A172 (cell line): Measurements from ENCODE around the gene RPL13A. TPM values are rescaled to one million over a fixed set of nuclear protein-coding genes. Genes with fewer than 3 reads are reported as not detected.

ENCODE experiments used
- DNase-seq: peaks from one replicate; pipeline ENCODE4 v3.0.0-alpha.2; 2015; ENCODE audit warnings: low spot score
- total RNA-seq: library from RNA; depleted of rRNA; stranded (reverse); fragments of >200 nt; shearing (Covaris generic); gene quantifications from 2 replicates; pipeline ENCODE4 v1.2.3, GENCODE V29; 2014

RPL13A gene
- total RNA-seq, 1 experiment from 2014 or later, result 1,525 TPM

DNA sequence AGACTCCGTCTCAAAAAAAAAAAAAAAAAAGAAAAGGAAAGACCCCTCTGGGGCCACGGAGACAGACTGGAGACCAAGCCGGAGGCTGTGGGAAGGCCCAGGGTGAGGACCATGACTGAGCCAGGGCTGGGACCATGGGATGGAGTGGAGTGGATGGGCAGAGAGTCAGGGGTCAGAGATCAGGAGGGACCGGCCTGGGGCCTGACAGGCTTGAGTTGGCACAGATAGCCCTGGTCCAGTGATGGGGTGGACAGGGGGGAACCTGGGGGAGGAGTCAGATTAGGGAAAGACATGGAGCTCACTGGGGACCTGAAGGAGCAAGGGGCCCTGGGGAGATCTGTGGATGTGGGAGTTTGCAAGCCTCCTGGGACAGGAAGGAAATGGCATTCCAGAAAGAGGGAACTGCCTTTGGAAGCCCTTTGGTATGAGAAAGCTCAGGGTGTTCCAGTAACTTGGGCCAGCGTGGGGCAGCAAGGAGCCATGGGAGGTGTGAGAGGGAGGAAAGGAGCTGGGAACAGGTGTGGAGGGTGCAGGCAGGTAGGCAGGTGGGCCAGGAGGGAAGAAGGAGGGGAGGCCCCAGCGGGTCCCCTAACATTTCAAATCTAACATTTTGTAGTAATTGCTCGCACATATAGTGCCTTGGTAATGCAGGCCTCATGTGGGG is 6.3 kb upstream of the RPL13A start:
- no peak for DNase-seq

DNA sequence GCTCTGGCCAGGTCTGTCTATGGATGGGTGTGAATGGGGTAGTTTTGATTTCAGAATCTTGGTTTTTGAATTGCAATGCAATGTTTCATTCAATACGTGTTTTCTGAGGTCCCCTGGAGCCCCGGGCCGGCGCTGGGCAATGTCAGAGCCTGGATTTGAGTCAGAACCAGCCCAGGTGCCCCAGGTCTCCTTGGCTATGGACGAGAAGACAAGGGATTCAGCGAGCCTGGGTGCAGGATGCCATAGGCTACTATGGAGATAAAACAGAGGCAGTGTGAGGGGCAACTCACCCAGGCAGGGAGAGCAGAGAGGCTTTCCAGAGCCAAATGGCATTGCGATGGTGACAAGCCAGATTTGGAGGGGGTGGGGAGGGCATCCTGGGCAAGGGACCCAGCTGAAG is 1.2 kb upstream of the RPL13A start:
- DNase-seq, result no peak

DNA sequence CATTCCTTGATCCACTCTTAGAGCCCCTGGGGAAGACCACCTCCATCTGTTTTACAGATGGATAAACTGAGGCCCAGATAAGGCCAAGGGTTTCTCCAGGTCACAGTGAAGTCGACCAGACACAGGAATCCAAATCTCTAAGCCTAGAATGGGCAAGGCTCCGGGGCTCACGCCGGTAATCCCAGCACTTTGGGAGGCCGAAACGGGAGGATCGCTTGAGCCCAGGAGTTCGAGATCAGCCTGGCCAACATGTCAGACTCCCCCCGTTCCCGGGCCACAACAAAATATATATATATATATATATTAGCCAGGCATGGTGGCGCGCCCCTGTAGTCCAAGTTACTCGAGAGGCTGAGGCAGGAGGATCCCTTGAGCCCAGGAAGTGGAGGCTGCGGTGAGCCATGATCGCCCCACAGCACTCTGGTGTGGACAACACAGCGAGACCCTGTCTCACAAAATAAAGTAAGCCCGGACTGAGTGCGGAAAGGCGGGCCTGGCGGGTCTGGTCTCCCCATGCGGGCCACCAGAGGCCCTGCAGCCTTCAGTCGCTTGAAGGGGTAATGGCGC is 615 bp upstream of the RPL13A start:
- no peak for DNase-seq

DNA sequence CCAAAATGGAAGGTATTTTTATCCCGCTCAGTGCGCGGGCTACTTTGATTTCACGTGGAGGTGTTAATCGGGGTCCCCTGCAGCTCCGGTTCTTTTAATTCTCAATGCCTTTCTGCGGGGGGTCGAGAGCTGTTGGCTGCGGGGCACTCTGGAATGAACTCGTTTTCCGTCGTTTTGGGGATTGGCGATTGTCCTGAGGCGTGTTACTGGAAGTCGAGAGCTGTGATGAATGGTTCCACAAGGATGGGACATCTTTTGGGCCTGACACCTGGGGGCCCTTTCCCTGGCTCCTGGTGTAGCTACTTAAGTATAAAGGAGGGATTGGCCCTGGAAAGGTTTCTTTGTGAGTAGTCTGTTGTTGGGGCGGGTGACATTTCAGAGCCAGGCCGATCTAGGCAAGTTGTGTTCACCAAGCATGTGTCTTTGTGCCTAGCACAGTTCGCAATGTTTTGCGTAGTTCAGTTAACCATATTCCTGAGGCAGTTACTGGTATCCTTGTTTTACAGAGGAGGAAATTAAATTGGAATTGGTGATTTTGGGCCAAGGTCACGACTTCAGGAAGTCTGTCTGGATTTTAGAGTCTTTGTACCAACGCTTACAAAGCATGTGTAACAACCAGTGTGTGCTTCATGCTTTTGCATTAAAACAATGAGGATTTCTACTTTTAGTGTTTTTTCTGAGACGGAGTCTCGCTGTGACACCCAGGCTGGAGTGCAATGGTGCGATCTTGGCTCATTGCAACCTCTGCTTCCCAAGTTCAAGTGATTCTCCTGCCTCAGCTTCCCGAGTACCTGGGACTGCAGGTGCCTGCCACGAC is 846 bp downstream of the RPL13A start:
- DNase-seq, result no peak

DNA sequence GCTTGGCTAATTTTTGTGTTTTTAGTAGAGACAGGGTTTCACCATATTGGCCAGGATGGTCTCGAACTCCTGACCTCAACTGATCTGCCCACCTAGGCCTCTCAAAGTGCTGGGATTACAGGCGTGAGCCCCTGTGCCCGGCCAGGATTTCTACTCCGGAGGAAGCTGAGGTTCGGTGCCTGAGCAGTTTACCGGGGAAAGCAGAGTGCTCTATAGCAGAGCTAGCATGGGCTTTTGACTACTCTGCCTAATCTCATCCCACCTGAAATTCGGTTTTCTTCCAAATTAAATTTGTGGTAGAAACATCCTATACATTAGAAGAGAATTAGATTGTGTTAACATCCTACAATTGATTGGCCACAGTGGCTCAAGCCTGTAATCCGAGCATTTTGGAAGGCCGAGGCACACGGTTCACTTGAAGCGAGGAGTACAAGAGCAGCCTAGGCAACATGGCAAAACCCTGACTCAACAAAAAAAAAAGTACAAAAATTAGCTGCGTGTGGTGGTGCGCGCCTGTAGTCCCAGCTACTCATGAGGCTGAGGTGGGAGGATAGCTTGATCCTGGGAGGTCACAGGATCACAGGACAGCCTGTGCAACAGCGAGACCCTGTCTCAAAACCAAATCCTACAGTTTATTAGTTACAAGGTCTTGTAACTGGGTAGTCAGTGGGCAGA is 1.6 kb downstream of the RPL13A start:
- no peak for DNase-seq

DNA sequence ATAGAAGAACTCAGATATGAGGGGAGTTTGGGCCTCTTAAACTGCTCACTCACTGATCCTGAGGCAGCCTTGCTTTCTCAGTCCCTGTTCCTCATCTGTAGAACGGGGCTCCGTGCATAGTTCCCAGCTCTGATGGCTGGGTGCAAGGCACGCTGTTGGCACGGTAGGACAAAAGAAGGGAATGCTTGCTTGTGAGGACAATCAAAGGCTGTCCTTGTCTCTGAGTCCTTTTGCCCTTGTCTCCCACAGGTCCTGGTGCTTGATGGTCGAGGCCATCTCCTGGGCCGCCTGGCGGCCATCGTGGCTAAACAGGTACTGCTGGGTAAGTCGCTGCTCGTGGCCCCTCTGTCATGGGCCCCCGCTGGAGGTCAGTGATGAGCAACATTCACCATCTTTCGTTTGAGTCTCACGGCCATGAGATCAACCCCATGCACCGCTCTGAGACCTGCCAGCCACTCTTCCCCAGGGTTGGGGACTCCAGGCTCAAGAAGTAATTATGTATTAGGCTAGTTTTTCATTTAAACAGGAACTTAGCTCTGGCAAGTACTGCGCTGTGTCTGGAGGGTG is 2.3 kb downstream of the RPL13A start:
- no peak for DNase-seq

DNA sequence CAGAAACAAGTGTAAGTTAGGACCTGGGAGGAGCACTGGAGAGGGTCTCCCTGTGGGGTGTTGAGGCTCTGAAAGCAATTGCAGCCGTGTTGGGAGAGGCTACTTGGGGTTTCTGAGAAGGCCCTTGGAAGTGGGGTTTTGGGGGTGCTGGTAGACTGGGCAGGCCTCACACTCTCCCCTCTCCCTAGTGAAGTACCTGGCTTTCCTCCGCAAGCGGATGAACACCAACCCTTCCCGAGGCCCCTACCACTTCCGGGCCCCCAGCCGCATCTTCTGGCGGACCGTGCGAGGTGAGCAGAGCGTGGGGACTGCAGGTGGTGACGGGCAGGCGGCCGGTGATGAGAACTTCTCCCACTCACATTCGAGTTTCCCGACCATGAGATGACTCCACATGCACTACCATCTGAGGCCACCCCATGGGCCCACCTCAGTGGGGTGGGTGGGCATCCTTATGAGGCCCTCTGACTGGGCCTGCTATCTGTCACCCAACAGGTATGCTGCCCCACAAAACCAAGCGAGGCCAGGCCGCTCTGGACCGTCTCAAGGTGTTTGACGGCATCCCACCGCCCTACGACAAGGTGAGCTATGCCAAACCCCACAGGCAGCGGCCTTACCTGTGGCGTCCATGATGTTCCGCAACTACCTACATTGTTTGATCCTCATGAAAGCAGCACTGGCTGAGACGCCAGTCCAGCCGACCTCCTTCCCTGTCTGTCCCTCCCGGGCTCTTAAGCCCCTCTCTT is 3.0 kb downstream of the RPL13A start:
- no peak for DNase-seq

DNA sequence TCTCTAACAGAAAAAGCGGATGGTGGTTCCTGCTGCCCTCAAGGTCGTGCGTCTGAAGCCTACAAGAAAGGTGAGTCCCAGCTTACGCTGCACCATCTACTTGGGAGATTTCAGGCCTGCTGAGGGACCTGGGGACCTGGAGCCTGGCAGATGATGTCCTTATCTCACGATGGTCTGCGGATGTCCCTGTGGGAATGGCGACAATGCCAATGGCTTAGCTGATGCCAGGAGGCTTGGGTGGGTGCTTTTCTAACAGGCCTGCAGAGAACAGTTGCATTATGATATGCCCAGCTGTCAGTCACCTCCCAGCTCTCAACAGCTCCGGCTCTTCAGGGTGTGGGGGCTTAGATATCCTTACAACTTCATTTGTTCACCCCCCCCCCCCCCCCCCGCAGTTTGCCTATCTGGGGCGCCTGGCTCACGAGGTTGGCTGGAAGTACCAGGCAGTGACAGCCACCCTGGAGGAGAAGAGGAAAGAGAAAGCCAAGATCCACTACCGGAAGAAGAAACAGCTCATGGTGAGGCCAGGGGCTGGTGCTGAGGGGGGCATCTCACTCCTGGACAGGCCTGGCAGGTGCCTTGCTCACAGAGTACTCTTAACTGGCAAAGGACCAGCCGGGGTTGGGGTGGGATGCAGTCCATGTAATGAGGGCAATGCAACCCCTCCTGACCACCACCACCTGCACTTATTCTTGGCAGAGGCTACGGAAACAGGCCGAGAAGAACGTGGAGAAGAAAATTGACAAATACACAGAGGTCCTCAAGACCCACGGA is 3.8 kb downstream of the RPL13A start:
- DNase-seq, result no peak

DNA sequence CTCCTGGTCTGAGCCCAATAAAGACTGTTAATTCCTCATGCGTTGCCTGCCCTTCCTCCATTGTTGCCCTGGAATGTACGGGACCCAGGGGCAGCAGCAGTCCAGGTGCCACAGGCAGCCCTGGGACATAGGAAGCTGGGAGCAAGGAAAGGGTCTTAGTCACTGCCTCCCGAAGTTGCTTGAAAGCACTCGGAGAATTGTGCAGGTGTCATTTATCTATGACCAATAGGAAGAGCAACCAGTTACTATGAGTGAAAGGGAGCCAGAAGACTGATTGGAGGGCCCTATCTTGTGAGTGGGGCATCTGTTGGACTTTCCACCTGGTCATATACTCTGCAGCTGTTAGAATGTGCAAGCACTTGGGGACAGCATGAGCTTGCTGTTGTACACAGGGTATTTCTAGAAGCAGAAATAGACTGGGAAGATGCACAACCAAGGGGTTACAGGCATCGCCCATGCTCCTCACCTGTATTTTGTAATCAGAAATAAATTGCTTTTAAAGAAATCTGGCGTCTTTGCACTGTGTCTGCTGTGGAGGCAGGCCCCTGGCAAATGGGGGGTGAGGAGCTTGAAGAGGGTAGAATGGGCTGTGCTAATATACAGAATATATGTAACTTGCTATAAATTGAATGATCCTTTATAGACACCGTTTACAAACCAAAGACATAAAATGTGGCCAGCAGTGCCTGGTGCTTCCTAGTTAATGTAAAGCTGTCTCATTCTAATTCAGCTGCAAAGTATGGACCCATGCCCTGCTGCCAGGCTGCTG is 4.6 kb downstream of the RPL13A start:
- no peak for DNase-seq

DNA sequence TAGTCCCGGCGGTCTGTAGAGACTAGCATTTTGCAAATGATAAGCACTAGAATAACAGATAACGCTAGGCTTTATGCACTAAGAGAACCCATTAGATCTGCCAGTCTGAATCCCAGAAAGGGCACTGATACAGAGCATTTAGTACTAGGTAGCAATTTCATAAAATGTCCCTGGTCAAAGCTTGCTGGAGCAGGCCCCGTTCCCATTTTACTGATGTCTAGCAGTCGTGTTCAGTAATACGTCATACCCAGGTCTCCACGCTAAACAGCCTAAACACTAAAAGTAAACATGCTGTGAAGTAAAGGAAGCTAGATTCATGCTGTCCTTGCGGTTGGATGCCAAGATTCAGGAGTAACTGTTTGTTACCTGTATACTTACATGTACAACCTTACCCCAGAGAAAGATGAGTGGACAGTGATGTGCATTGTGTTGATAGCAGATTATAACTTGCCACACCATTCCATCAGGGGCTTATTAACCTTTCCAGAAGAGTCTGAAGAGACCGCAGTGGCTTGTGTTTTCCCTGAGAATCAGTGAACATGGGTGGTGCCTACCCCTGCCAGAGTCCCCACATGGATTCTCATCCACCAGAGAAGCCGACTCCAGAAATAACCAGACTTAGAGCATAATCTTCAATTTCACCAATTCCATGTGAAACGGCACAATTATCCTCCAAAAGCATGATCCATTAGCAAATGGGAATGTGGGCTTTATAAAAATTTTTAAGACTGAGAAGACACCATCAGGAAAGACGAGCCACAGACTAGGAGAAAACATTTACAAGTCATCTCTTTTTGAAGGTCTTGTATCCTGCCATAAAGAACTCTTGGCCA is 5.4 kb downstream of the RPL13A start:
- no peak for DNase-seq

DNA sequence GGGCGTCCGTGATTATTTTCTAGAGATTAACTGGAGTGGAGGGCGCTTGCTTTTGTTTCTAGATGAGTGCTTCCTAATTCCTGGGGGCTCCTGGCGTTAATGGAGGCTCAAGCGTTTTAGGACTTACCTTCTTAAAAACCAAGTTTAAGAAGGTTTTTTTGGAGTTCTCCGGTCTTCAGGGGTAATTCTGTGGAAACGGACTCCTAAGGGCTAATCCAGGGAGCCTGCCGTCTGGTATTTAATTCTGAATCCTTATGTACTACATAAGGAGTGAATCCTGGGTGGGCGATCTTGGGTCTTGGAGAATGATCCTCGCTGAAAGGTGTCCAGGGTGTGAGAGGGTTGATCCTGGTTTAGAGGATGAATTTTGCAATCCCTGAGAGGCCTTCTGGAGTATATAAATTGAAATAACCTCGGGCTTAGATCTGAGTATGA is 9.2 kb downstream of the RPL13A start:
- no peak for DNase-seq

DNA sequence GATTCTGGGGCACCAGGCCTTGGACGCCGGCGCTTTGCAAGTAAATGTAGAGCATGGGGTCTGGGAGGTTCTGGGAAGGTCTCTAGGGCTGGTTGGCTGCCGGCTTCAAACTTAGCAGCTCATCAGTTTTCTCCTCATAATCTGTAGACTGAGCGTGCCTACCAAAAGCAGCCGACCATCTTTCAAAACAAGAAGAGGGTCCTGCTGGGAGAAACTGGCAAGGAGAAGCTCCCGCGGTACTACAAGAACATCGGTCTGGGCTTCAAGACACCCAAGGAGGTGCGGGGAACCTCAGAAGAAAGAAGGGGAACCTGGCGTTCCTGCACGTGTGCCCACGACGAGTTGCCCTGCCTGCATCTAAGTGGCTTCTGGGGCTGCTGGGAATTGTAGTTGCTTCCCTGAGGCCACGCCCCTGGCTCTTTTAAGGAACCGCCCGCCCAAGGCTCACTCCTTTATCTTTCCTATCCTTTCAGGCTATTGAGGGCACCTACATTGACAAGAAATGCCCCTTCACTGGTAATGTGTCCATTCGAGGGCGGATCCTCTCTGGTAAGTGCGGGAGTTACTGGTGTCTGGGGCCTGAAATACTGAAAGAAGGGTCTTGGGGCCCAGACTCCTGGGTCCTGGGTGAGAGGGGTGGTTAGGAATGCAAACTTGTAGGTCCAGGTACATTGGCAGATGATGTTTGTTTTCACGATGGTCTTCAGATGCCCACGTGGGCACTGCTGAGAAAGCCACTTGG is 9.8 kb downstream of the RPL13A start:
- peak; percentile 55 for DNase-seq

DNA sequence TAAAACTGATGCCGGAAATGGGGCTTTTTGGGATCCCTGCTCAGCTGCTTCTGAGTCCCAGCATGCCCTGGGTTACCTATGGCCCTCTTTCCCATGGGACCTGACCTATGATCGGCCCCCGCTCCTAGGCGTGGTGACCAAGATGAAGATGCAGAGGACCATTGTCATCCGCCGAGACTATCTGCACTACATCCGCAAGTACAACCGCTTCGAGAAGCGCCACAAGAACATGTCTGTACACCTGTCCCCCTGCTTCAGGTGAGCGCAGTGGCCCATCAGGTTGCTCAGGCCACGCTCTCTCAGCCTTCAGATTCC is 10.3 kb downstream of the RPL13A start:
- no peak for DNase-seq

DNA sequence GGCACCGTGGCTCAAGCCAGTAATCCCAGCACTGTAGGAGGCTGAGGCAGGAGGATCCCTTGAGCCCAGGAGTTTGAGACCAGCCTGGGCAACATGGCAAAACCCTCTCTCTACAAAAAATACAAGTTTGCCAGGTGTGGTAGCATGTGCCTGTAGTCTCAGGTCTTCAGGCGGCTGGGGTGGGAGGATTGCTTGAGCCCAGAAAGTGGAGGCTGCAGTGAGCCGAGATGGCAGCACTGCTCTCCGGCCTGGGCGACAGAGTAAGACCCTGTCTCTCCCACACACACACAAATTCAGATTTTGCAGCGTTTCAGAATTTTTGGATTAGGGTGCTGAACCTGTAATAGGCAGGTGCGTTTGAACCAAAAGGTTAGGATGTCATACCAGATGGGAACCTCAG is 11.1 kb downstream of the RPL13A start:
- no peak for DNase-seq

DNA sequence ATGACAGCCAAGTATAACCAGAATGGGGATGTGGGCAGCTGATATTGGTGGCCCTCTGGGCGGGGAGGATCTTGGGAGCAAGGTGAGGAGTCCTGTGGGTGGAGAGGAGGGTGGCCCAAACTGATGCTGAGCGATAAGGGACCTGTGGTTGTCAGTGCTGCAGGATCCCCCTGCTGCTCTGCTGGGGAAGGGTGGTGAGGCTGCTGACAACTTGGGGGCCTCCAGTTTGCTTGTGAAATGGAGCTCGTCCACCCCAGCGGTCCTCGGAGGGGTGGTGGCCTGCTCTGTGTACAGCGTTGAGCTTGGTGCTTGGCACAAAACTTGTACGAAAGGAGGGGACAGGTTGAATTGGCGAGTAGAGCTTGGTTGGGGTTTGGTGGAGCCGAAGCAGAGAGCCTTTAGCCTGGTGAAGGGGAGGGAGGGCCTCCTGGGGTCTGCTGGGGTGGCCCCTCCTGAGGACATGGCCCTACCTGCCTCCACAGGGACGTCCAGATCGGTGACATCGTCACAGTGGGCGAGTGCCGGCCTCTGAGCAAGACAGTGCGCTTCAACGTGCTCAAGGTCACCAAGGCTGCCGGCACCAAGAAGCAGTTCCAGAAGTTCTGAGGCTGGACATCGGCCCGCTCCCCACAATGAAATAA is 11.7 kb downstream of the RPL13A start:
- DNase-seq, result no peak

DNA sequence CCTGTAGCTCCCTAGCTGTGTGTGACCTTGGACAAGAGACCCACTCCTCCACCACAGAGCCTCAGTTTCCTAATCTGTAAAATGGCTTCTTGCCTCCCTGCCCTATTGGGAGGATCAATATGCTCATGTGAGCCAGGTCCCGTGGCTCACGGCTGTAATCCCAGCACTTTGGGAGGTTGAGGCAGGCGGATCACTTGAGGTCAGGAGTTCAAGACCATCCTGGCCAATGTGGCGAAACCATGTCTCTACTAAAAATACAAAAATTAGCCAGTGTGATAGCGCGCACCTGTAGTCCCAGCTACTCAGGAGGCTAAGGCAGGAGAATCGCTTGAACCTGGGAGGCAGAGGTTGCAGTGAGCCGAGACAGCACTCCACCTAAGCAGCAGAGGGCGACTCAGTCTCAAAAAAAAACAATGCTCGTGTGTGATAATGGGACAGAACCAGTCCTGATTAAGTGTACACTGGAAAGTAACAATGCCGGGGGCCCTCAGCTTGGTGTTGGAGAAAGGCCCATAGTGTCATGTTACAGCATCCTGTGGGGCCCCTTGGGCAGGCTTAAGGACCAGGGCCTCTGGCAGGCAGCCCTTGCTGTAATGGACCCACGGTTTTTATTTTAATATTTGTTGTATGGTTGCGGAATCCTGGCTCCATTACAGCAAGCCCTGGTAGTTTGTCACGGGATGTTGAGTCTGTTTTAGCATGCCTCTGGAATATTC is 15.6 kb downstream of the RPL13A start:
- DNase-seq, result peak; percentile 64

DNA sequence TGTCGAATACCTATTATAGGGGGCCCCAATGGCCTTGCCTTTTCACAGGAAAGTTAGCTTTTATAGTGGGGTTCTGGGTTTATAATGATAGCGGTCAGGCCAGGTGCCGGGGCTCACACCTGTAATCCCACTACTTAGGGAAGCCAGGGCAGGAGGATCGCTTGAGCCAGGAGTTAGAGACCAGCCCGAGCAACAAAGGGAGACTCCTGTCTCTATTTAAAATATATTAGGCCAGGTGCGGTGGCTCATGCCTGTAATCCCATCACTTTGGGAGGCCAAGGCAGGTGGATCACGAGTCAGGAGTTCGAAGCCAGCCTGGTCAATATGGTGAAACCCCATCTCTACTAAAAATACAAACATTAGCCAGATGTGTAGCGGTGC is 16.2 kb downstream of the RPL13A start:
- no peak for DNase-seq
